SK-N-SH treated with all-trans-retinoic acid at 6 μM for 48 hours (cell line): ENCODE measurements around the gene GSDMA.

Source experiments
- ATAC-seq: fragments of 200-7000 bp; cut with Tn5 transposase; 3 replicates; pipeline ENCODE4 v1.9.1; 2020; ENCODE audit warnings: mild to moderate bottlenecking, moderate library complexity
- ARNTL ChIP-seq: fragments of 450-650 bp; formaldehyde crosslinking; IDR thresholded peaks from 2 replicates; pipeline ENCODE4 v1.5.0; 2020; ENCODE audit warnings: low read depth, mild to moderate bottlenecking, moderate library complexity, borderline replicate concordance
- CSDC2 ChIP-seq: fragments of 250-450 bp; sonication (Bioruptor Pico); IDR thresholded peaks from 2 replicates; pipeline ENCODE4 v1.5.0; 2020; ENCODE audit warnings: mild to moderate bottlenecking, moderate library complexity
- ESRRG ChIP-seq: fragments of 250-450 bp; sonication (Bioruptor Pico); IDR thresholded peaks from 2 replicates; pipeline ENCODE4 v1.6.1; 2021; ENCODE audit warnings: mild to moderate bottlenecking
- GLIS3 ChIP-seq: fragments of 250-450 bp; sonication (Bioruptor Pico); IDR thresholded peaks from 2 replicates; pipeline ENCODE4 v1.5.0; 2020; ENCODE audit warnings: mild to moderate bottlenecking, moderate library complexity
- ISL1 ChIP-seq: fragments of 250-450 bp; sonication (Bioruptor Pico); IDR thresholded peaks from 2 replicates; pipeline ENCODE4 v2.1.2; 2022; ENCODE audit warnings: mild to moderate bottlenecking, moderate library complexity
- OSR1 ChIP-seq: fragments of 250-450 bp; sonication (Bioruptor Pico); IDR thresholded peaks from 2 replicates; pipeline ENCODE4 v1.8.0; 2022; ENCODE audit warnings: moderate library complexity, mild to moderate bottlenecking, inconsistent platforms
- PPARA ChIP-seq: fragments of 250-450 bp; sonication (Bioruptor Pico); IDR thresholded peaks from 2 replicates; pipeline ENCODE4 v1.5.0; 2020; ENCODE audit warnings: mild to moderate bottlenecking, borderline replicate concordance
- RARB ChIP-seq: fragments of 250-450 bp; sonication (Bioruptor Pico); IDR thresholded peaks from 2 replicates; pipeline ENCODE4 v1.8.0; 2021; ENCODE audit warnings: mild to moderate bottlenecking, moderate library complexity
- SNAI2 ChIP-seq: fragments of 250-450 bp; sonication (Bioruptor Pico); IDR thresholded peaks from 2 replicates; pipeline ENCODE4 v1.5.0; 2020; ENCODE audit warnings: mild to moderate bottlenecking, moderate library complexity
- TCF4 ChIP-seq: fragments of 250-450 bp; sonication (Bioruptor Pico); IDR thresholded peaks from 2 replicates; pipeline ENCODE4 v1.8.0; 2021; ENCODE audit warnings: mild to moderate bottlenecking, moderate library complexity, borderline replicate concordance
- TOX ChIP-seq: fragments of 250-450 bp; sonication (Bioruptor Pico); IDR thresholded peaks from 2 replicates; pipeline ENCODE4 v1.8.0; 2021; ENCODE audit warnings: mild to moderate bottlenecking, moderate library complexity, borderline replicate concordance
- ZC3H10 ChIP-seq: fragments of 250-450 bp; sonication (Bioruptor Pico); IDR thresholded peaks from 2 replicates; pipeline ENCODE4 v1.5.1; 2021; ENCODE audit warnings: mild to moderate bottlenecking, moderate library complexity
- ZFP3 ChIP-seq: fragments of 250-450 bp; sonication (Bioruptor Pico); IDR thresholded peaks from 2 replicates; pipeline ENCODE4 v1.5.0; 2020; ENCODE audit warnings: mild to moderate bottlenecking, moderate library complexity
- ZFP30 ChIP-seq: fragments of 450-650 bp; formaldehyde crosslinking; IDR thresholded peaks from 2 replicates; pipeline ENCODE4 v1.5.0; 2022; ENCODE audit warnings: mild to moderate bottlenecking, moderate library complexity
- ZNF565 ChIP-seq: fragments of 450-650 bp; formaldehyde crosslinking; conservative IDR thresholded peaks from 2 replicates; pipeline ENCODE4 v1.5.0; 2020; ENCODE audit warnings: low read depth, mild to moderate bottlenecking, moderate library complexity
- ZNF70 ChIP-seq: fragments of 450-650 bp; formaldehyde crosslinking; IDR thresholded peaks from 2 replicates; pipeline ENCODE4 v1.5.0; 2020; ENCODE audit warnings: mild to moderate bottlenecking, moderate library complexity
- ZNF8 ChIP-seq: fragments of 450-650 bp; formaldehyde crosslinking; IDR thresholded peaks from 2 replicates; pipeline ENCODE4 v1.5.0; 2020; ENCODE audit warnings: mild to moderate bottlenecking, moderate library complexity
- TF ChIP-seq, protein P1 (sequence below): fragments of 250-450 bp; sonication (Bioruptor Pico); IDR thresholded peaks from 2 replicates; pipeline ENCODE4 v1.5.1; 2020; ENCODE audit warnings: low read depth, mild to moderate bottlenecking, moderate library complexity
- TF ChIP-seq, protein P2 (sequence below): fragments of 250-450 bp; sonication (Bioruptor Pico); IDR thresholded peaks from 2 replicates; pipeline ENCODE4 v1.8.0; 2021; ENCODE audit warnings: low read depth, mild to moderate bottlenecking, moderate library complexity, borderline replicate concordance
- TF ChIP-seq, protein P3 (sequence below): fragments of 250-450 bp; sonication (Bioruptor Pico); IDR thresholded peaks from 2 replicates; pipeline ENCODE4 v1.5.0; 2020; ENCODE audit warnings: mild to moderate bottlenecking, moderate library complexity
- TF ChIP-seq, protein P4 (sequence below): fragments of 250-450 bp; sonication (Bioruptor Pico); IDR thresholded peaks from 2 replicates; pipeline ENCODE4 v1.5.1; 2021; ENCODE audit warnings: mild to moderate bottlenecking, moderate library complexity
- TF ChIP-seq, protein P5 (sequence below): fragments of 250-450 bp; sonication (Bioruptor Pico); IDR thresholded peaks from 2 replicates; pipeline ENCODE4 v1.8.0; 2020; ENCODE audit warnings: mild to moderate bottlenecking, moderate library complexity, borderline replicate concordance

Gene GSDMA

DNA sequence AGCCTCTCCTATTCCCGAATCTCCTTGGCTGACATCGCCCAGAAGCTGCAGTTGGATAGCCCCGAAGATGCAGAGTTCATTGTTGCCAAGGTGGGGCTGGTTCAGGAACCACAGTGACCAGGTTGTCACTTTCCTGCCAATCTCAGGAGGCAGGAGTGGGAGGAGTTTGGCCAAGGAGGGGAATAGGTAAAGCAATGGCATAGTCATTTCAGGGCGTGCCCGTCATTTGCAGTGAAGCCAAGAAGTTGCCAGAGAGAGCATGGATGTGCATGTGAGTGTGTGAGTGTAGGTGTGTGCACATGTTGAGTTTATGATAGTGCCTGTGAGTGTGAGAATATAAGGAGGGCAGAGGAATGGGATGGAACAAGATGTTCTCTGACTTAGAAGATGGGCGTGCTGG lies 32.6 kb downstream of the GSDMA start (continued):
- TF ChIP-seq ESRRG (no peak), ZFP30 (CRISPR knock-in tag) (no peak), RARB (CRISPR knock-in tag) (no peak), ZFP3 (CRISPR knock-in tag) (no peak), ZNF70 (no peak), TOX (CRISPR knock-in tag) (no peak), CSDC2 (CRISPR knock-in tag) (no peak), ZC3H10 (CRISPR knock-in tag) (no peak), ISL1 (CRISPR knock-in tag) (no peak), ZNF8 (no peak)
- TF ChIP-seq, all 23 proteins: peak for 0

DNA sequence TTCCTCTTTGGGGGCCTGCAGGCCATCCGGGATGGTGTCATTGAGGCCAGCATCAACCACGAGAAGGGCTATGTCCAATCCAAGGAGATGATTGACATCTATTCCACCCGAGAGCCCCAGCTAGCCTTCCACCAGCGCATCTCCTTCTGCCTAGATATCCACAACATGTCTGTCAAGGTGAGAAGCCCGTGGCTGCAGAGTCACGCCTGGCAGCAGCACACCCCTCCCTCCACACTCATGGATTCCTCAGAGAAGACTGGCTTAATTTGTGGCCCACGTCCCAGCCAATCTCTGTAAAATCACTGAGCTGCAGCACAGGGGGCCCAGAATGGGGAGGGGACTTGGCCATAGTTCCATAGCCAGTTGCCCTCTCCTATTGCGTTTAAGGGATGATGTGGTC lies 33.4 kb downstream of the GSDMA start:
- TF ChIP-seq OSR1 (CRISPR knock-in tag) (no peak), ZC3H10 (CRISPR knock-in tag) (no peak), ZNF70 (no peak), ZNF565 (no peak), ARNTL (CRISPR knock-in tag) (no peak), ISL1 (CRISPR knock-in tag) (no peak), SNAI2 (CRISPR knock-in tag) (no peak), CSDC2 (CRISPR knock-in tag) (no peak), ESRRG (no peak)
- TF ChIP-seq, protein P1, sequence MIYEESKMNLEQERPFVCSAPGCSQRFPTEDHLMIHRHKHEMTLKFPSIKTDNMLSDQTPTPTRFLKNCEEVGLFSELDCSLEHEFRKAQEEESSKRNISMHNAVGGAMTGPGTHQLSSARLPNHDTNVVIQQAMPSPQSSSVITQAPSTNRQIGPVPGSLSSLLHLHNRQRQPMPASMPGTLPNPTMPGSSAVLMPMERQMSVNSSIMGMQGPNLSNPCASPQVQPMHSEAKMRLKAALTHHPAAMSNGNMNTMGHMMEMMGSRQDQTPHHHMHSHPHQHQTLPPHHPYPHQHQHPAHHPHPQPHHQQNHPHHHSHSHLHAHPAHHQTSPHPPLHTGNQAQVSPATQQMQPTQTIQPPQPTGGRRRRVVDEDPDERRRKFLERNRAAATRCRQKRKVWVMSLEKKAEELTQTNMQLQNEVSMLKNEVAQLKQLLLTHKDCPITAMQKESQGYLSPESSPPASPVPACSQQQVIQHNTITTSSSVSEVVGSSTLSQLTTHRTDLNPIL: no peak
- TF ChIP-seq, protein P2, sequence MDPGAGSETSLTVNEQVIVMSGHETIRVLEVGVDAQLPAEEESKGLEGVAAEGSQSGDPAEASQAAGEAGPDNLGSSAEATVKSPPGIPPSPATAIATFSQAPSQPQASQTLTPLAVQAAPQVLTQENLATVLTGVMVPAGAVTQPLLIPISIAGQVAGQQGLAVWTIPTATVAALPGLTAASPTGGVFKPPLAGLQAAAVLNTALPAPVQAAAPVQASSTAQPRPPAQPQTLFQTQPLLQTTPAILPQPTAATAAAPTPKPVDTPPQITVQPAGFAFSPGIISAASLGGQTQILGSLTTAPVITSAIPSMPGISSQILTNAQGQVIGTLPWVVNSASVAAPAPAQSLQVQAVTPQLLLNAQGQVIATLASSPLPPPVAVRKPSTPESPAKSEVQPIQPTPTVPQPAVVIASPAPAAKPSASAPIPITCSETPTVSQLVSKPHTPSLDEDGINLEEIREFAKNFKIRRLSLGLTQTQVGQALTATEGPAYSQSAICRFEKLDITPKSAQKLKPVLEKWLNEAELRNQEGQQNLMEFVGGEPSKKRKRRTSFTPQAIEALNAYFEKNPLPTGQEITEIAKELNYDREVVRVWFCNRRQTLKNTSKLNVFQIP (CRISPR knock-in tag): no peak
- TF ChIP-seq, protein P3, sequence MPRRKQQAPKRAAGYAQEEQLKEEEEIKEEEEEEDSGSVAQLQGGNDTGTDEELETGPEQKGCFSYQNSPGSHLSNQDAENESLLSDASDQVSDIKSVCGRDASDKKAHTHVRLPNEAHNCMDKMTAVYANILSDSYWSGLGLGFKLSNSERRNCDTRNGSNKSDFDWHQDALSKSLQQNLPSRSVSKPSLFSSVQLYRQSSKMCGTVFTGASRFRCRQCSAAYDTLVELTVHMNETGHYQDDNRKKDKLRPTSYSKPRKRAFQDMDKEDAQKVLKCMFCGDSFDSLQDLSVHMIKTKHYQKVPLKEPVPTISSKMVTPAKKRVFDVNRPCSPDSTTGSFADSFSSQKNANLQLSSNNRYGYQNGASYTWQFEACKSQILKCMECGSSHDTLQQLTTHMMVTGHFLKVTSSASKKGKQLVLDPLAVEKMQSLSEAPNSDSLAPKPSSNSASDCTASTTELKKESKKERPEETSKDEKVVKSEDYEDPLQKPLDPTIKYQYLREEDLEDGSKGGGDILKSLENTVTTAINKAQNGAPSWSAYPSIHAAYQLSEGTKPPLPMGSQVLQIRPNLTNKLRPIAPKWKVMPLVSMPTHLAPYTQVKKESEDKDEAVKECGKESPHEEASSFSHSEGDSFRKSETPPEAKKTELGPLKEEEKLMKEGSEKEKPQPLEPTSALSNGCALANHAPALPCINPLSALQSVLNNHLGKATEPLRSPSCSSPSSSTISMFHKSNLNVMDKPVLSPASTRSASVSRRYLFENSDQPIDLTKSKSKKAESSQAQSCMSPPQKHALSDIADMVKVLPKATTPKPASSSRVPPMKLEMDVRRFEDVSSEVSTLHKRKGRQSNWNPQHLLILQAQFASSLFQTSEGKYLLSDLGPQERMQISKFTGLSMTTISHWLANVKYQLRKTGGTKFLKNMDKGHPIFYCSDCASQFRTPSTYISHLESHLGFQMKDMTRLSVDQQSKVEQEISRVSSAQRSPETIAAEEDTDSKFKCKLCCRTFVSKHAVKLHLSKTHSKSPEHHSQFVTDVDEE (CRISPR knock-in tag): no peak
- TF ChIP-seq, all 23 proteins: peak for 0
- ATAC-seq: no peak

DNA sequence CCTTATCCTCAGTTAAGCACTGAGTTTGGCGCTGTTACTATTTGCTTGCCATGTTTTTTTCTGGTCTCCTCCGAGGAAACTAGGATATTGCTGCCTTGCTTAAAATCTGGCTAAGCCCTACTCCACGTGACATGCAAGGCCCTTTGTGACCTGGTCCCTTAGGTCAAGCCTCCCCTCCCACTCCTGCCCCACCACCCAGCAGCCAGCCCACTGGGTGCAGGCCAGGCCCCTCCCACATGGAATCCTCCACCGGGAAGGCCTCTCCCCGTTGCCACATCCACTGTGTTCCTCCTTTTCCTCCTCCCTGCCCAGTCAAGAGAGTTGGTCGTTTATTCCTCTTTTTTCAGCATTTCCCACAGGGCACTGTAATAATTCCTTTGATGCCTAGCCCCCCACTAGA lies 34.0 kb downstream of the GSDMA start:
- TF ChIP-seq ARNTL (CRISPR knock-in tag): no peak
- no peak for TF ChIP-seq GLIS3
- TF ChIP-seq, protein P4, sequence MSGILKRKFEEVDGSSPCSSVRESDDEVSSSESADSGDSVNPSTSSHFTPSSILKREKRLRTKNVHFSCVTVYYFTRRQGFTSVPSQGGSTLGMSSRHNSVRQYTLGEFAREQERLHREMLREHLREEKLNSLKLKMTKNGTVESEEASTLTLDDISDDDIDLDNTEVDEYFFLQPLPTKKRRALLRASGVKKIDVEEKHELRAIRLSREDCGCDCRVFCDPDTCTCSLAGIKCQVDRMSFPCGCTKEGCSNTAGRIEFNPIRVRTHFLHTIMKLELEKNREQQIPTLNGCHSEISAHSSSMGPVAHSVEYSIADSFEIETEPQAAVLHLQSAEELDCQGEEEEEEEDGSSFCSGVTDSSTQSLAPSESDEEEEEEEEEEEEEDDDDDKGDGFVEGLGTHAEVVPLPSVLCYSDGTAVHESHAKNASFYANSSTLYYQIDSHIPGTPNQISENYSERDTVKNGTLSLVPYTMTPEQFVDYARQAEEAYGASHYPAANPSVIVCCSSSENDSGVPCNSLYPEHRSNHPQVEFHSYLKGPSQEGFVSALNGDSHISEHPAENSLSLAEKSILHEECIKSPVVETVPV: no peak
- no peak for TF ChIP-seq TCF4 (CRISPR knock-in tag)
- TF ChIP-seq ESRRG: no peak
- TF ChIP-seq OSR1 (CRISPR knock-in tag): no peak
- TF ChIP-seq, protein P1: no peak
- no peak for TF ChIP-seq ISL1 (CRISPR knock-in tag)
- TF ChIP-seq ZNF565: no peak
- TF ChIP-seq CSDC2 (CRISPR knock-in tag): no peak
- no peak for TF ChIP-seq ZFP3 (CRISPR knock-in tag)
- no peak for TF ChIP-seq PPARA
- no peak for TF ChIP-seq ZNF70
- TF ChIP-seq RARB (CRISPR knock-in tag): no peak
- TF ChIP-seq, protein P5, sequence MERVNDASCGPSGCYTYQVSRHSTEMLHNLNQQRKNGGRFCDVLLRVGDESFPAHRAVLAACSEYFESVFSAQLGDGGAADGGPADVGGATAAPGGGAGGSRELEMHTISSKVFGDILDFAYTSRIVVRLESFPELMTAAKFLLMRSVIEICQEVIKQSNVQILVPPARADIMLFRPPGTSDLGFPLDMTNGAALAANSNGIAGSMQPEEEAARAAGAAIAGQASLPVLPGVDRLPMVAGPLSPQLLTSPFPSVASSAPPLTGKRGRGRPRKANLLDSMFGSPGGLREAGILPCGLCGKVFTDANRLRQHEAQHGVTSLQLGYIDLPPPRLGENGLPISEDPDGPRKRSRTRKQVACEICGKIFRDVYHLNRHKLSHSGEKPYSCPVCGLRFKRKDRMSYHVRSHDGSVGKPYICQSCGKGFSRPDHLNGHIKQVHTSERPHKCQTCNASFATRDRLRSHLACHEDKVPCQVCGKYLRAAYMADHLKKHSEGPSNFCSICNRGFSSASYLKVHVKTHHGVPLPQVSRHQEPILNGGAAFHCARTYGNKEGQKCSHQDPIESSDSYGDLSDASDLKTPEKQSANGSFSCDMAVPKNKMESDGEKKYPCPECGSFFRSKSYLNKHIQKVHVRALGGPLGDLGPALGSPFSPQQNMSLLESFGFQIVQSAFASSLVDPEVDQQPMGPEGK (CRISPR knock-in tag): no peak
- TF ChIP-seq ZFP30 (CRISPR knock-in tag): no peak
- TF ChIP-seq, all 23 proteins: peak for 0
- no peak for ATAC-seq
